NK-92 (cell line): Measurements from ENCODE around the gene IFT172.
"Not testable (repeated sequence)": the region's sequence is repeated elsewhere in the genome, so short reads cannot be mapped to it uniquely, and the experiment has no call there.

Source experiments
- DNase-seq: peaks from one replicate; lab custom pipeline; 2025; ENCODE audit not compliant: unreplicated experiment; lab: John Stamatoyannopoulos, UW

Gene IFT172

GRCh38 chr2:27489498-27490397 lies at the start of gene IFT172:
TSS of gene IFT172 (minus strand) at chr2:27489743. CDS start at chr2:27489653, 90 bp downstream.
- DNase-seq, result peak; percentile 89

- DNase-seq, result not testable (repeated sequence)
These were observed 49.4 kb upstream of the IFT172 start for GRCh38 chr2:27538839-27539450.

- DNase-seq, result no peak
These were observed 47.7 kb upstream of the IFT172 start for GRCh38 chr2:27537287-27537686.

- no peak for DNase-seq
These were observed 42.4 kb upstream of the IFT172 start for GRCh38 chr2:27531983-27532382.

- DNase-seq, result no peak
These were observed 37.6 kb upstream of the IFT172 start for GRCh38 chr2:27527182-27527581.

- DNase-seq, result no peak
These were observed 32.9 kb upstream of the IFT172 start for GRCh38 chr2:27522400-27522945.

- DNase-seq, result no peak
These were observed 30.8 kb upstream of the IFT172 start for GRCh38 chr2:27520316-27520715.

- DNase-seq, result no peak
These were observed 29.2 kb upstream of the IFT172 start for GRCh38 chr2:27518782-27519113.

GRCh38 chr2:27518113-27518781 lies 28.7 kb upstream of the IFT172 start:
- no peak for DNase-seq

GRCh38 chr2:27509326-27509725 lies 19.8 kb upstream of the IFT172 start:
- no peak for DNase-seq

- no peak for DNase-seq
These were observed 17.8 kb upstream of the IFT172 start for GRCh38 chr2:27507293-27507692.

GRCh38 chr2:27506587-27506986 lies 17.0 kb upstream of the IFT172 start:
- no peak for DNase-seq

GRCh38 chr2:27502142-27502541 lies 12.6 kb upstream of the IFT172 start:
- DNase-seq, result no peak

GRCh38 chr2:27501042-27501441 lies 11.5 kb upstream of the IFT172 start:
- no peak for DNase-seq

- no peak for DNase-seq
These were observed 9.4 kb upstream of the IFT172 start for GRCh38 chr2:27498975-27499374.

- no peak for DNase-seq
These were observed 7.7 kb upstream of the IFT172 start for GRCh38 chr2:27497288-27497627.

- DNase-seq, result no peak
These were observed 7.1 kb upstream of the IFT172 start, which contains the start of gene GCKR for GRCh38 chr2:27496357-27497287. TSS of gene GCKR (plus strand) at chr2:27496839. CDS start at chr2:27496905, 66 bp downstream.

GRCh38 chr2:27495840-27496356 lies 6.4 kb upstream of the IFT172 start:
- no peak for DNase-seq

GRCh38 chr2:27494944-27495554 lies 5.5 kb upstream of the IFT172 start, which contains the start of gene FNDC4:
TSS of gene FNDC4 (minus strand) at chr2:27495200. CDS start at chr2:27494679, 521 bp downstream.
- DNase-seq, result no peak
